Fibroblast of skin of left biceps (primary cell): ENCODE data around the gene DDR2.
"Not testable (repeated sequence)": the region's sequence is repeated elsewhere in the genome, so short reads cannot be mapped to it uniquely, and the experiment has no call there.

Experiments used
- DNase-seq, 2 experiments: peaks; one replicate each; pipeline ENCODE4 v3.0.0-alpha.2; 2013; ENCODE audit warnings: low read depth in 2 of 2

The DDR2 gene

GRCh38 chr1:162779043-162779442 lies 146.8 kb downstream of the DDR2 start:
- DNase-seq = no peak

DNA sequence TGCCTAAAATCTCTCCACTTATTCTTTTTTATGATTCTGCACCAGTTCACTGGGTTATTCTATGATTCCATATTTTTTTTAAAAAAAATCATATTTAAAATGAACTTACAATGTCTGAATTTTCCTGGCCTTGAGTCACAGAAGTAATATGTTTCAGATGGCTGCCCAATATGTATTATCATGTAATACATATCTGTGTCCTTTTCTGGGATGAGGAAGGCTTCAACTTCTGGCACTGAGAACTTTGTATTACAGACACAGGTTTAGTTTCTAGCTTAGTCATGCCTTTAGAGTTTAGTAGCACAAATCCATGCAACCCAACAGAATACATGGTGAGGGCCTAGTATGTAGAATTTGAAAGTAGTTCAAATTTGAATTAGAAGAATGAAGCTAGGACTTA lies 150.4 kb downstream of the DDR2 start:
- DNase-seq = no peak

DNA sequence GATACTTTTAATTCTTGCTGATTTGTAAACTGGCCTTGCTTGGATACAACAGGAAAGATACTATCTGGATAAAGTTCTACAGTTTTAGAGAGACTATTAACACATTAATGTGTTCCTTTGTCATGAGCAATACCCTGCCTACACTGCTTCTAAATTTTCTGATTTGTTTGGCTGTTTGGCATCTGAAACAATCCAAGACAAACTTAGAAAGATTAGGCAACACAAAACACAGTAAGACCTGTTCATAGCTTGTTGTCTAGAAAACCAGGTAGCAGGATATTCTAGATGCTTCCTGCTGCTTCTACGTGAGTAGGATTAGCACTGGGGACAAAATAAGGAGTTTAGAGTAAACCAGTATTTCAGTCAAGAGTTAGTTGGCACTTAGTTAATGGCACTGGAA lies 152.7 kb downstream of the DDR2 start:
- DNase-seq = not testable (repeated sequence)

- DNase-seq = not testable (repeated sequence)
Observed at GRCh38 chr1:162788783-162789182, 156.5 kb downstream of the DDR2 start.

DNA sequence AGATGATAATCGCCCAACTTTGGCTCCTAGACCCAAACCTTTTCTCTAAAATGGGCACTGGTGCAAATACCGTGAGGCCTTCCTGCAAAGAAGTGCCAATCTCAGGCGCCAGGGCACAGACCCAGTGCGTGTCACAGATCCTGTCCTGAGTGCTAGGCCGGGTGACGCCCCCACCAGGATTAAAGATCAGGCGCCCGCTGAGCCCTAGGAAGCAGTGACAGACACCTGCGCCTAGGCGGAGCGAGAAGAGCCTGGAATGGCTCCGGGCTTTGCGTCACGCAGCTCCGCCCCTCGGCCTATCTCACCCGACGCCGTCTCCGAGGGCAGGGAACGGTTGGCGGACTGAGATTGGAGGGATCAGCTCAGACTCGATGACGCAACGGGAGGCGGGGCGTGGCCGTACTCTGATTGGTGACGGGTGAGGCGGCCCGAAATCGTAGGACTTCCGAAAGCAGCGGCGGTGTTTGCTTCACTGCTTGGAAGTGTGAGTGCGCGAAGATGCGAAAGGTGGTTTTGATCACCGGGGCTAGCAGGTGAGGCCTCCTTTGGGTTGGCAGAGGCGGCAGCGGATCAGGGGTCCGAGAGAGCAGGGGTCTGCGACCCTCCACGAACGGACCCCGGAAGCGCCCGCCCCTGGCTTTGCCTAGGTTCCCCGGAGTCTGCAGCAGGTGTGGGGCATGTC lies 158.2 kb downstream of the DDR2 start, which contains the start of gene HSD17B7:
TSS of gene HSD17B7 (plus strand) at position 400 of the 682 bp plus-strand sequence. CDS start at position 499, 99 bp downstream.
- peak in 1 of 2 experiments; percentile 2 for DNase-seq

DNA sequence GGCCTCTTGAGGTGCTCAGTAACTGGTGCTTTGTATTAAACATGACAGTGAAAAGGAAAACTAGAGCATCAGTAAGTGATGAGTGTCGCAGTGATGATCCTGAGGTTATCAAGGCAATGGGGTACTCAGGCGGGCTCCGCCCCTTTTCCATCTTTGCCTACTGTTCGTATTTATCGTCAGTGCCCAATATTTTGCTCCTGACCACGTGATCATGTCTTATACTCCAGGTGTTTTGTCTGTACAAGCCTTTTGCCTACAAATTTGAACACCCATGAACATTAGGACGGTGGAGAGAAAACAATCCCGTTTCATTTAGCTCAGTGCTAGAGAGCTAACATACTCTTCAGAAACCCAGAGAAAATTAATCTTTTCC lies 158.7 kb downstream of the DDR2 start:
- DNase-seq = not testable (repeated sequence)

DNA sequence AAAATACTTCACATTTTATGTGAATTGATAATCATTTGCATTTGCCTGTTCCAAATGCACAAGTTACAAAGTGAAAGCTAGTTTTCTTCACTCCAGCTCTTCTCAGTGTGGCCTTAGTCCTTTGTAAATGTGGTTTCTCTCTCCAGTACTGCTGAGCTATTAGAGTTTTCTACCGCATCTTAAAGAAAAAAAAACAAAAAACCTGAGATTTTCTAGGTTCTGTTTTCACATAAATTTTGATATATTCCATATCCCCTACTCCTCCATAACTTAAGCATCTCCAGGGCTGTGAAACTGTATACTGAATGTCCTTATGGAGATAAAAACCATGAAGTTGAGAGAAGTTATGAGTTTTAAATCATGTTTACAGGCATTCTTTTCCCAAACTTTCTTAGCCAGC lies 162.0 kb downstream of the DDR2 start:
- not testable (repeated sequence) for DNase-seq

GRCh38 chr1:162796617-162797279 lies 164.5 kb downstream of the DDR2 start:
- not testable (repeated sequence) for DNase-seq

- peak; percentile 20 to 23 for DNase-seq
Observed at GRCh38 chr1:162799995-162800830, 167.9 kb downstream of the DDR2 start.

- not testable (repeated sequence) for DNase-seq
Observed at GRCh38 chr1:162807503-162807902, 175.2 kb downstream of the DDR2 start.

- not testable (repeated sequence) for DNase-seq
Observed at GRCh38 chr1:162812357-162812756, 180.1 kb downstream of the DDR2 start.

DNA sequence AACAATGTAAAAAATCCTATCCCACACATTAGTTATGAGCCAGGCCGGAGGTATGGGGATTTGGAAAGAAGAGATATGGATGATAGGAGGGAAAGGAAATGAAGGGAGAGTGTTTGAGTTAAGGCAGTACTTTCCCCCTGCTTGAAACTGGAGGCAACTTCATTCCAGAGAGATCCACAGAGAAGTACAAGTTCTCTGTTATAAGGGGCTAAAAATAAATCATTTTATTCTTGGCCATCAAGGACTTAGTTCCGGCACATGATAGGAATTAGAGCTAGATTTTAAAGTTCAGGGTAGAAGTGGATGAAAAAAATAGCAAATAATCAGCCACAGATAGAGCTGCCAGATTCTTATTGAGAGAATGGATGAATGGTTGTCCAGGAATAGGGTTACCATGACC lies 185.9 kb downstream of the DDR2 start:
- DNase-seq = not testable (repeated sequence)

GRCh38 chr1:162818666-162819065 lies 186.4 kb downstream of the DDR2 start:
- DNase-seq = not testable (repeated sequence)

DNA sequence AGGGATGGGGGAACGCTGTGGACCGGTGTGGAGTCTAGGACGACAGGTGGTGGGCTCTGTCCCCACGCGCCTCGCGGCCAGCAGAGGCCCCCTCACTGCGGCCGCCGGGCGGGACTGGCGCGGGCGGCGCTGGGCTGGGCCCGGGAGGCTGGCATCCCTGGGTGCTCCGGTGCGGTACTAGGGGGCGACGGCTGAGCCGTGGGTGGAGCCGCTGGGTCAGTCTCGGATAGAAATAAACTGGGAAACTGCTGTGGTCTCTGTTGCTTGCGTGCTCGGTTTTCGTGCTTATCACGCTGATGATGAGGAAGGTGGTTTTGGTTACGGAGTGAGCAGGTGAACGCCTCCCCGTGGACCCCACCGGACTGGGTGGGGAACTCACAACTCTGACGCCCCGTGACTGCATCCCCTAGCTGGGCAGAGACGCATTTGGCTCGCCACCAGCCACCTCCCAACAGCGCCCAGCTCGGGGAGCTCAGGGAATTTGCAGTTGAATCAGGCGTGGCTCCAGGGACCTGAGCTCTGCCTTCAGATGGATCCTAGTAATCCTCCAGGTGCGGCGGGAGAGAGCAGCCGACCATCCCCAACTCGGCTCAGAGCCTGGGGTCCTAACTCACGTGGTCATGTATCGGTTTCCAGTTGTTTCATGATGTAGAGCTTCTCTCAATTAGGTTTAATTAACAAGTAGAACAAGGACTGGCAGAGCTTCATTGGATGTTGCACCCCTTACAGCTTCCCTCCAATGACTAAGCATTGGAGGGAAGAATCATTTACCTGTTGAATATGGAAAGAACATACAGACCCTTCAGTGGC lies 190.3 kb downstream of the DDR2 start:
- no peak for DNase-seq

GRCh38 chr1:162823231-162823630 lies 191.0 kb downstream of the DDR2 start:
- no peak for DNase-seq

- DNase-seq = no peak
Observed at GRCh38 chr1:162823771-162824525, 191.7 kb downstream of the DDR2 start.

DNA sequence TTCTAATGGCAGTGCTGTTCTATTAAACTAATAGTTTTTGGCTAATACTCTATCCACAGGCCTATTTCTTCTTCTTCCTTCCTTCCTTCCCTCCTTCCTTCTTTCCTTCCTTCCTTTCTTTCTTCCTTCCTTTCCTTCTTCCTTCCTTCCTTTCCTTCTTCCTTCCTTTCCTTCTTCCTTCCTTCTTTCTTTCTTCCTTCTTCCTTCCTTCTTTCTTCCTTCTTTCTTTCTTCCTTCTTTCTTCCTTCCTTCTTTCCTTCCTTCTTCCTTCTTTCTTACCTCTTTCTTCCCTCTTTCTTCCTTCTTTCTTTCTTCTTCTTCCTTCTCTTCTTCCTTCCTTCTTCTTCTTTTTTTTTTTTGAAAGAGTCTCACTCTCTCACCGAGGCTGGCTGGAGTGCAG lies 197.0 kb downstream of the DDR2 start:
- no peak for DNase-seq

DNA sequence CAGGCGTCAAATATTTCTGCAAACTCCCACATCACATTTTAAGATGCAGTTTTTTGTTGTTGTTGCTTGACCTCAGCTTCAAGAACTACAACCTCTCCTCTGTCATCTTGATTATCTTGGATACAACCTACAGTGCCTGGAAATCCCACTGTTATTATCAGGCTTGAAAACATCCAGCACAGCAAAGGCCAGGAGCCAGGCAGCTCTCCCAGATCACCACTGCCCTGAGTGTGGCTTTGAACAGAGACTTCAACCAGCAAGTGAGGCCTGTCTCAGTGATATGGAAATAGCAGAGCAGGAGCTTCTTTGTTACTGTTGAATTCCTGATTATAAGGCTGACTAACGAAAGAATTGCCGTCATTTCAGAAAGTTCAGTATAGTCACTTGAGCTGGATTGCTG lies 200.2 kb downstream of the DDR2 start:
- no peak for DNase-seq

GRCh38 chr1:162835157-162835899 lies 203.1 kb downstream of the DDR2 start:
- no peak for DNase-seq
